Spinal cord (tissue), 10 donors: ENCODE results near the gene PGAM2. TPM values are rescaled to one million over a fixed set of nuclear protein-coding genes. Genes with fewer than 3 reads are reported as not detected.

Experiments
- DNase-seq, 6 donors: peaks; one replicate each; pipeline versions ENCODE4 v3.0.0 to v3.0.0-alpha.2; 2013 to 2015; ENCODE audit warnings: low spot score in 6 of 6, low read depth in 4 of 6
- H3K27ac ChIP-seq: one replicate; pipeline ENCODE4 v1.5.1; 2013; ENCODE audit warnings: low read depth, low read length, control low read depth
- H3K27me3 ChIP-seq: one replicate; pipeline ENCODE4 v1.6.1; 2013; ENCODE audit warnings: low read length; ENCODE audit not compliant: control insufficient read depth, insufficient read depth
- H3K36me3 ChIP-seq: one replicate; pipeline ENCODE4 v1.6.1; 2013; ENCODE audit warnings: low read length; ENCODE audit not compliant: control insufficient read depth, insufficient read depth
- H3K4me1 ChIP-seq: one replicate; pipeline ENCODE4 v1.6.1; 2013; ENCODE audit warnings: low read length; ENCODE audit not compliant: control insufficient read depth, insufficient read depth
- H3K4me3 ChIP-seq: one replicate; pipeline ENCODE4 v1.5.1; 2013; ENCODE audit warnings: low read depth, low read length, control low read depth
- H3K9me3 ChIP-seq: one replicate; pipeline ENCODE4 v1.6.1; 2013; ENCODE audit warnings: low read length; ENCODE audit not compliant: control insufficient read depth, insufficient read depth
- WGBS: methylation state at CpG from one replicate; pipeline ENCODE4 v1.1.5; 2013; ENCODE audit warnings: missing lambda C conversion rate; ENCODE audit not compliant: insufficient coverage; 5-methylcytosine and 5-hydroxymethylcytosine counted together
- polyA plus RNA-seq, 2 donors: library from polyadenylated mRNA; unstranded; fragments of 120-200 nt; gene quantifications; one replicate each; pipeline ENCODE4 v1.2.1, GENCODE V29; 2013; ENCODE audit not compliant: insufficient read length in 2 of 2
- total RNA-seq, 2 donors: library from RNA; depleted of rRNA in 1 of 2; stranded (reverse); fragments of 120-200 nt in 1 of 2; fragments of >200 nt in 1 of 2; gene quantifications; one replicate each; pipeline versions ENCODE4 v1.2.3 to v1.2.4, GENCODE V29; 2013 to 2014
- donor health status: healthy.

PGAM2 gene
- total and polyA plus RNA-seq, 4 donors: 3.5 to 13.6 (median 12.0) TPM

DNA sequence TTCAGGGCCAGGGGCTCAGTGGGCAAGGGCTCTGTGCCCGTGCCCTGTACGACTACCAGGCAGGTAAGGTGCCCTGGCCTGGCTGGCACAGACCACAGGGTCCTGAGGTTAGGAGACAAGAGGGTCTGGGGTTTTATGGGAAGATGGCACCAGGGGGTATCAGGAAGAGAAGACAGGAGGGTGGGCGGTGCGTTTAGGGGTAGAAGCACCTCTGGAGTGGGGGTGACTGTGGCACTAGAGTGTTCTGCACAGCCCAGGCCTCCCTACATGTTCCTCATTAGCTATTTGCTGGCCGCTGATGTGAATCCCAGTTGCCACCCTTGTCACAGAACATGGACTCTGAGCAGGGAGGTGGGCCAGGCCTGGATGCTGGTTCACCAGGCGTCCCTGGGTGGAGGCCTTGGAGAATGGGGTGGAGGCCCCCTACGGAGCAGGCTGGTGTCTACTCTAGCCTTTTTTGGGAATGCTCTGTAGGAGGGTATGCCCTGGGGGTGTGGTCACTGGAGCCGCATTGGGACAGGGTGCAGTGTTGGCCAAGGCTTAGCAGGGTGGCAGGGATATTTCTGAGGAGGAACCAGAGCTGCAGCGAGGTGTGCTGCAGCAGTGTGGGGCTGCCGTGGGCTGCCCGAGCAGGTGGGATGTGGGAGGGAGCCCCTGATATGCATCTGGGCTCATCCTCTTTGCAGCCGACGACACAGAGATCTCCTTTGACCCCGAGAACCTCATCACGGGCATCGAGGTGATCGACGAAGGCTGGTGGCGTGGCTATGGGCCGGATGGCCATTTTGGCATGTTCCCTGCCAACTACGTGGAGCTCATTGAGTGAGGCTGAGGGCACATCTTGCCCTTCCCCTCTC lies 5.0 kb downstream of the PGAM2 start:
- Histone ChIP-seq H3K4me1 (peaks cover 44% of the 10 kb centered on the region), H3K36me3 (peaks cover 75% of the 10 kb centered on the region), H3K27ac (no peak overlapping the region), H3K27me3 (no peaks in the 10 kb centered on the region), H3K9me3 (no peaks in the 10 kb centered on the region), H3K4me3 (no peak overlapping the region)
- WGBS: 92% methylated on average over 21 of the region's 21 CpGs
- DNase-seq: no peak

DNA sequence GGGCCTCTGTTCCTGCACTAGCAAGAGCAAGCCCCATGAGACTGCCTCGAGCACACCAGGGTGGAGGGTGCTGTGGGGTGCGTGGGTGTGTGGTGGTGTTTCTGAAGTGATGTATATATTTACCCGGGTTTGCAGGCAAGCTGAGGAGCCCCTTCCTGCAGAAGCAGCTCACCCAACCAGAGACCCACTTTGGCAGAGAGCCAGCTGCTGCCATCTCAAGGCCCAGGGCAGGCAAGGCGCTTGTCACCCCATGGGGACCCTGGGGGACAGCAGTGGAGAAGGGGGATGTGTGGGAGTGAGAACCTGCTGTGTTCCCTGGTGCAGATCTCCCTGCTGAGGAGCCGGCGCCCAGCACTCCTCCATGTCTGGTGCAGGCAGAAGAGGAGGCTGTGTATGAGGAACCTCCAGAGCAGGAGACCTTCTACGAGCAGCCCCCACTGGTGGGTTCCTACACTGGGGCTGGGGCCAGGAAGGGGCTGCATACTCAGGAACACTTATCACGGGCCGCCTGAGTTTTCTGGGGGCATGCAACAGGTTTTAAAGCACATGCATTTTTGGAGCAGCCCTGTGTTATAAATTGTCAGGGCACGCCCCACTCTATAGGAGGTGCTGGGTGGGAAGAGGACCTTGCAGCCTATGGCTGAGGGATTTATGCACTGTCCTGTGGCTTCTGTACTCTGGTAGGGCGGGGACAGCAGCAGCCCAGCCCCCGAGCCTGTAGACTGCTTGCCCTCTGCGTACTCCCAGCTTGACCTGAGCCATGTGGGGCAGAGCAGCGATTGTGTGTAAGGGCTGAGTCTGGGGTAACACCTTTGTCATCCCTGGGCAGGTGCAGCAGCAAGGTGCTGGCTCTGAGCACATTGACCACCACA lies 5.9 kb downstream of the PGAM2 start:
- peaks cover 82% of the 10 kb centered on the region for H3K36me3 ChIP-seq
- H3K4me1 ChIP-seq: peaks cover 36% of the 10 kb centered on the region
- no peak for DNase-seq
- no peak overlapping the region for H3K4me3 ChIP-seq
- H3K27me3 ChIP-seq: no peaks in the 10 kb centered on the region
- no peak overlapping the region for H3K27ac ChIP-seq
- 96% methylated on average over 9 of the region's 14 CpGs for WGBS
- no peaks in the 10 kb centered on the region for H3K9me3 ChIP-seq

DNA sequence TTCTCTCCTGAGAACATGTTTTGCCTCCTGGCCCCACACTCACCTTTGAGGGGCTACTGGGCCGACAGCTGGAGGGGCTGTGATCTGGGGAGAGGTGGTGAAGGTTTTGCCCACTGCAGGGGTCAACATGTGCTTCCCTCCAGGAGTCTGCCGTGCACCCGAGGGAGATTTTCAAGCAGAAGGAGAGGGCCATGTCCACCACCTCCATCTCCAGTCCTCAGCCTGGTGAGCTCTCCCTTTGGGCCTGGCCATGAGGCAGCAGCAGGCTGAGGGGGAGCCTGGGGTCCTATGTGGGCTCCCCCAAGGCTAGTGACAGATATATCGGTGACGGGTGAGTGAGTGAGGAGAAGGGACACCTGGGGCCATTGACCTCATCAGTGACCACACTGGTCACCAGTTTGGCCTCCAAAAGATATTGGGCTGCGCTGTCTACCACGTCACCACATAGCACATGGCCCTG lies 6.6 kb downstream of the PGAM2 start:
- peaks cover 29% of the 10 kb centered on the region for H3K4me1 ChIP-seq
- no peak overlapping the region for H3K4me3 ChIP-seq
- H3K9me3 ChIP-seq: no peaks in the 10 kb centered on the region
- no peak for DNase-seq
- WGBS: 95% methylated on average over 3 of the region's 7 CpGs
- H3K36me3 ChIP-seq: peaks cover 78% of the 10 kb centered on the region
- H3K27ac ChIP-seq: no peak overlapping the region
- no peaks in the 10 kb centered on the region for H3K27me3 ChIP-seq

DNA sequence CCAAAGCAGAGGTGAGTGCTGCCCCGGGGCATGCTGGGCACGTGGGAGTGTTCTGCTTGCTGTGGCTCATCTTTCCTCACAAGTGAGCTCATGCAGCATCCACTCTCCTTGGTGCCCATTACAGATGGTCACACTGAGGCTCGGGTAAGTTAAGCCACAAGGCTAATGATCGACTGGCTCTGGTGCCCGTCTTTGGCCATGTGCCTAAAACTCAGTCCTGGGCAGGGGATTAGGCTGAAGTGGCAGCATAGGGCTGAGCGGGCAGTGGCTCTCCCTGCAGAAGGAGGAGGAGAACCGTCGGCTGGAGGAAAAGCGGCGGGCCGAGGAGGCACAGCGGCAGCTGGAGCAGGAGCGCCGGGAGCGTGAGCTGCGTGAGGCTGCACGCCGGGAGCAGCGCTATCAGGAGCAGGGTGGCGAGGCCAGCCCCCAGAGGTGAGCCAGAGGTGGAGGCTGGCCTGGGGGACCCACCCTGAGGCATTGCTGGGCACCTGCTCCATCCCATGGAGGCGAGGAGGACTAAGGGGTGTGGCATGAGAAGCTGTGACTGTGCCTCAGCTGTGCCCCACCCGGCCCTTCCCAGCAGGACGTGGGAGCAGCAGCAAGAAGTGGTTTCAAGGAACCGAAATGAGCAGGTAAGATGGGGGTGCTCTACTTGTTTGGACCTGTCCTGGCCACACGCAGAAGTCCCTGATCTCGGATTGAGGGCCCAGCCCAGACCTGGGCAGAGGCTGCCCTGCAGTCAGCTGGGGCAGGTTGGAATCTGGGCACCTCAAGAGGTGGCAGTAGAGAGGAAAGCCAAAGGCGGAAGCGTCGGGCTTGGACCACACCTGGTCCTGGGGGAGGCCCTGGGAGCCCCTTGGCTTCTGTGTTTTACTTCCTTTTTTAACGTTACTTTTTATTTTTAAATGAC lies 7.3 kb downstream of the PGAM2 start:
- H3K27ac ChIP-seq: no peak overlapping the region
- DNase-seq: no peak
- peaks cover 83% of the 10 kb centered on the region for H3K36me3 ChIP-seq
- H3K4me3 ChIP-seq: no peak overlapping the region
- WGBS: 95% methylated on average over 29 of the region's 30 CpGs
- no peaks in the 10 kb centered on the region for H3K27me3 ChIP-seq
- peaks cover 26% of the 10 kb centered on the region for H3K4me1 ChIP-seq
- H3K9me3 ChIP-seq: no peaks in the 10 kb centered on the region

DNA sequence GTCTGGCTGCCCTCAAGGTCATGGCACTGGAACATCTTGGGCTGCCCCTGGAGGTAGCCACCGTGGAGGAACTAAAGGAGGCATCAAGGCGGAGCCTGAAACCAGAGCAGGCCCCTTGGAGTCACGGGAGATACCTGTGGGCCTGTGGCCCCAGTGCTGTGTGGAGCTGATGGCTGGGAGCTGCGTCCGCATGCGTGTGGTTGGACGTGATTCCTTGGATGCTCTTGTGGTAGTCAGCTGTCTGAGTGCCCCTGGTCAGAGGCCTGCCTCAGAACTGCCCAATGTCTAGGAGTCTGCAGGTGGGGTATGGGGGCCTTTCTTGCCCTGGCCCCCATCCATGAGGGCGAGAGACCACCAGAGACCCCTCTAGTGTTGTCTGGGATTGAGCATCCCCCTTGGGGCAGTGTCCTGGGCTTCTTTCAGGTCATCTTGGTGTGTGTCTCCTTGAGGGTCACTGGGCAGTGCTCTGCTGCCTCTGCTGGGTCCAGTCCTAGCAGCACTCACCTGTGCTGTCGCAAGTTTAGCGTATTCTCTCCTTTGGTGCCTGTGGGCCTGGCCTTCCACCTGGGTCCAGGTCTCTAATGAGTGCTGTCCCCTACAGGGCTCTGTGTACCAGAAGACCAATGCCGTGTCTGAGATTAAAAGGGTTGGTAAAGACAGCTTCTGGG lies 8.1 kb downstream of the PGAM2 start:
- Histone ChIP-seq H3K4me3 (no peak overlapping the region), H3K4me1 (peaks cover 21% of the 10 kb centered on the region), H3K27me3 (no peaks in the 10 kb centered on the region), H3K9me3 (no peaks in the 10 kb centered on the region), H3K36me3 (peaks cover 86% of the 10 kb centered on the region), H3K27ac (no peak overlapping the region)
- no peak for DNase-seq
- WGBS: 93% methylated on average over 11 of the region's 11 CpGs

GRCh38 chr7:44056681-44057080 lies 8.7 kb downstream of the PGAM2 start:
- Histone ChIP-seq H3K9me3 (no peaks in the 10 kb centered on the region), H3K27me3 (no peaks in the 10 kb centered on the region), H3K27ac (no peak overlapping the region), H3K4me1 (peaks cover 15% of the 10 kb centered on the region), H3K4me3 (no peak overlapping the region), H3K36me3 (peaks cover 85% of the 10 kb centered on the region)
- WGBS: 88% methylated on average over 7 of the region's 7 CpGs
- DNase-seq: no peak

- H3K27ac ChIP-seq: no peak overlapping the region
- DNase-seq: no peak
- no peaks in the 10 kb centered on the region for H3K27me3 ChIP-seq
- 92% methylated on average over 10 of the region's 12 CpGs for WGBS
- no peak overlapping the region for H3K4me3 ChIP-seq
- H3K4me1 ChIP-seq: no peaks in the 10 kb centered on the region
- H3K9me3 ChIP-seq: no peaks in the 10 kb centered on the region
- H3K36me3 ChIP-seq: peaks cover 78% of the 10 kb centered on the region
Measured at GRCh38 chr7:44052771-44053365, 12.5 kb downstream of the PGAM2 start.

- DNase-seq: no peak
- no peaks in the 10 kb centered on the region for H3K4me1 ChIP-seq
Measured at GRCh38 chr7:44051611-44052220, 13.7 kb downstream of the PGAM2 start.

More at GRCh38 chr7:44051611-44052220, 13.7 kb downstream of the PGAM2 start:
- Histone ChIP-seq H3K9me3 (no peaks in the 10 kb centered on the region), H3K36me3 (peaks cover 72% of the 10 kb centered on the region), H3K27ac (no peak overlapping the region), H3K4me3 (no peak overlapping the region), H3K27me3 (no peaks in the 10 kb centered on the region)
- 97% methylated on average over 4 of the region's 5 CpGs for WGBS
